HG03196 (cell line): ENCODE data around the gene HOXB7.

ENCODE experiments used
- ATAC-seq: cut with Tn5 transposase; IDR thresholded peaks from one replicate; pipeline ENCODE4 v1.9.1; 2021; ENCODE audit not compliant: unreplicated experiment

Gene HOXB7

GRCh38 chr17:48636177-48637018, 25.6 kb upstream of the HOXB7 start:
- no peak for ATAC-seq

- ATAC-seq: no peak
Measured at GRCh38 chr17:48634493-48635208, 23.8 kb upstream of the HOXB7 start.

GRCh38 chr17:48633266-48633677, 22.5 kb upstream of the HOXB7 start:
- ATAC-seq: no peak

- no peak for ATAC-seq
Measured at GRCh38 chr17:48632579-48633265, 21.9 kb upstream of the HOXB7 start.

- ATAC-seq: no peak
Measured at GRCh38 chr17:48631693-48632578, 21.1 kb upstream of the HOXB7 start.

- no peak for ATAC-seq
Measured at GRCh38 chr17:48630925-48631692, 20.3 kb upstream of the HOXB7 start.

- no peak for ATAC-seq
Measured at GRCh38 chr17:48630009-48630924, 19.4 kb upstream of the HOXB7 start.

GRCh38 chr17:48629411-48629759, 18.6 kb upstream of the HOXB7 start:
- ATAC-seq: no peak

GRCh38 chr17:48628649-48629410, 18.0 kb upstream of the HOXB7 start:
- ATAC-seq: no peak

- ATAC-seq: no peak
Measured at GRCh38 chr17:48627623-48628521, 17.1 kb upstream of the HOXB7 start.

GRCh38 chr17:48627118-48627597, 16.3 kb upstream of the HOXB7 start:
- ATAC-seq: no peak

GRCh38 chr17:48626245-48627117, 15.7 kb upstream of the HOXB7 start, which contains the start of gene HOXB9:
HOXB9 (minus strand) TSS chr17:48626358; CDS start chr17:48626269, 89 bp downstream.
- no peak for ATAC-seq

- no peak for ATAC-seq
Measured at GRCh38 chr17:48625495-48626244, 14.9 kb upstream of the HOXB7 start.

- no peak for ATAC-seq
Measured at GRCh38 chr17:48624544-48625494, 14.0 kb upstream of the HOXB7 start.
